ENCODE data around the gene FTSJ1.
A peak's percentile ranks its signal among the peaks of the same experiment; 100 is the strongest.

GRCh38 chrX:48493890-48494364, 17.9 kb downstream of the FTSJ1 start:
- TF ChIP-seq CTCF (IDR thresholded peaks at IDR 0.05) (peak; percentile 55), EZH2 (IDR thresholded peaks at IDR 0.05) (no peak), EZH2phosphoT487 (IDR thresholded peaks at IDR 0.05) (no peak)

All from neural progenitor cell (in vitro differentiated cells).